RWPE1 (cell line): ENCODE measurements around the gene ZFX.

Experiments
- CTCF ChIA-PET: fragments of 350-600 bp; sonication (Branson Sonifier 250); formaldehyde crosslinking; extraction: SDS; loops from one replicate; lab custom pipeline; 2021; lab: Yijun Ruan, JAX
- POLR2A ChIA-PET: fragments of 400-600 bp; formaldehyde crosslinking; extraction: SDS; loops from one replicate; lab custom pipeline; 2020; ENCODE audit warnings: antibody characterized with exemption; ENCODE audit not compliant: low non-redundant PET; lab: Yijun Ruan, JAX
- DNase-seq: peaks from one replicate; pipeline ENCODE4 v3.0.0; 2012; ENCODE audit warnings: low spot score
- H3K27ac ChIP-seq: fragments of 450-650 bp; 2 replicates; pipeline ENCODE4 v1.5.1; 2017
- TF ChIP-seq, protein P1 (sequence below): fragments of 450-650 bp; conservative IDR thresholded peaks from 2 replicates; pipeline ENCODE4 v1.5.1; 2017; ENCODE audit warnings: low read depth, mild to moderate bottlenecking

Gene ZFX

DNA sequence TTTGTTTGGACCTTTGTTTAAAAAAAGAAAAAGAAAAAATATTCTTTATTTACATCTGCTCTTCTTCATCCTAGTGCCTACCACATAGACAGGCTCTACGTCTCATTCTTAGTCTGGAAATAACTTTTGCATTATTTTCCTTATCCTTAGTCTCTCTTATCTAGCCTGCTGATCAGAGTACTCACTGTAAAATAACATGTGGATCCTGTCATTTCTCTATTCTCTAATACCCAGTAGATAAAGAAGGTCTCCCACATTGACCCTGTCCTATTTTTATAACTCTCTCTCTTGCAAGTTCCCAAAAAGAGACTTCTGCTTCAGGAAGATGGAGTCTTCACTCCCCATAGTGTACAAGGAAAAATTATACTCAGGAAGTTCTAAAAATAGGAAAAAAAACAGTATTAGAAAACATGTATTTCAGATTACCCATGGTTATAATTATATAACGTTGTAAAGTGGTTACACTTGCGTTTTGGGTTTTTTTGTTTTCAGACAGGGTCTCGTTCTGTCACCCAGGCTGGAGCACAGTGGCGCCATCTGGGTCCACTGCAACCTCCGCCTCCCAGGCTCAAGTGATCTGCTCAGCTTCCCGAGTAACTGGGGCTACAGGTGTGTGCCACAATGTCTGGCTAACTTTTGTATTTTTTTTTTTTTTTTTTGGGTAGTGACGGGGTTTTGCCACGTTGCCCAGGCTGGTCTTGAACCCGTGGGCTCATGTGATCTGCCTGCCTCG lies 23.8 kb downstream of the ZFX start:
- H3K27ac ChIP-seq = no peak overlapping the region
- no peak for DNase-seq
- TF ChIP-seq, protein P1, sequence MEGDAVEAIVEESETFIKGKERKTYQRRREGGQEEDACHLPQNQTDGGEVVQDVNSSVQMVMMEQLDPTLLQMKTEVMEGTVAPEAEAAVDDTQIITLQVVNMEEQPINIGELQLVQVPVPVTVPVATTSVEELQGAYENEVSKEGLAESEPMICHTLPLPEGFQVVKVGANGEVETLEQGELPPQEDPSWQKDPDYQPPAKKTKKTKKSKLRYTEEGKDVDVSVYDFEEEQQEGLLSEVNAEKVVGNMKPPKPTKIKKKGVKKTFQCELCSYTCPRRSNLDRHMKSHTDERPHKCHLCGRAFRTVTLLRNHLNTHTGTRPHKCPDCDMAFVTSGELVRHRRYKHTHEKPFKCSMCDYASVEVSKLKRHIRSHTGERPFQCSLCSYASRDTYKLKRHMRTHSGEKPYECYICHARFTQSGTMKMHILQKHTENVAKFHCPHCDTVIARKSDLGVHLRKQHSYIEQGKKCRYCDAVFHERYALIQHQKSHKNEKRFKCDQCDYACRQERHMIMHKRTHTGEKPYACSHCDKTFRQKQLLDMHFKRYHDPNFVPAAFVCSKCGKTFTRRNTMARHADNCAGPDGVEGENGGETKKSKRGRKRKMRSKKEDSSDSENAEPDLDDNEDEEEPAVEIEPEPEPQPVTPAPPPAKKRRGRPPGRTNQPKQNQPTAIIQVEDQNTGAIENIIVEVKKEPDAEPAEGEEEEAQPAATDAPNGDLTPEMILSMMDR = no peak
- CTCF ChIA-PET = interaction anchor here (0.5 kb wide), 1 partner anchor 14 kb away, joined by 3 read pairs; no protein-coding TSS in a partner anchor
- POLR2A ChIA-PET = no interaction called here

- H3K27ac ChIP-seq = no peak overlapping the region
- ChIA-PET POLR2A (no interaction called here), CTCF (no interaction called here)
- no peak for DNase-seq
- TF ChIP-seq, protein P1 = no peak
These were observed 25.7 kb downstream of the ZFX start for GRCh38 chrX:24175276-24175675.

- POLR2A ChIA-PET = no interaction called here
- CTCF ChIA-PET = no interaction called here
- TF ChIP-seq, protein P1 = no peak
These were observed 28.9 kb downstream of the ZFX start for GRCh38 chrX:24178441-24178840.

GRCh38 chrX:24184018-24184417 lies 34.5 kb downstream of the ZFX start:
- TF ChIP-seq, protein P1 = no peak
- ChIA-PET CTCF (no interaction called here), POLR2A (no interaction called here)
- no peak for DNase-seq
- peak overlapping the region; percentile 40 for H3K27ac ChIP-seq

More at GRCh38 chrX:24178441-24178840, 28.9 kb downstream of the ZFX start:
- no peak for DNase-seq
- H3K27ac ChIP-seq = no peak overlapping the region

- no peak for DNase-seq
- POLR2A ChIA-PET = no interaction called here
- CTCF ChIA-PET = interaction anchor here (0.6 kb wide), 1 partner anchor 178 kb away, joined by 7 read pairs; no protein-coding TSS in a partner anchor
- TF ChIP-seq, protein P1 = no peak
- no peak overlapping the region for H3K27ac ChIP-seq
These were observed 37.0 kb downstream of the ZFX start for GRCh38 chrX:24186483-24186882.

- TF ChIP-seq, protein P1 = no peak
- H3K27ac ChIP-seq = no peak overlapping the region
- CTCF ChIA-PET = no interaction called here
- POLR2A ChIA-PET = no interaction called here
- DNase-seq = no peak
These were observed 37.5 kb downstream of the ZFX start for GRCh38 chrX:24186986-24187385.
